GM12891 (cell line): ENCODE measurements around the gene TMEM151A.

Experiments
- PAX5 ChIP-seq: IDR thresholded peaks from 2 replicates; pipeline ENCODE4 v1.6.1; 2011; ENCODE audit warnings: low read length, moderate library complexity, mild to moderate bottlenecking; ENCODE audit not compliant: insufficient read depth, severe bottlenecking
- POLR2A ChIP-seq: IDR thresholded peaks from 2 replicates; pipeline ENCODE4 v1.6.1; 2011; ENCODE audit warnings: low read depth, low read length, control low read depth
- POLR2AphosphoS5 ChIP-seq: IDR thresholded peaks from 2 replicates; pipeline ENCODE4 v1.6.1; 2011; ENCODE audit warnings: low read depth, low read length, control low read depth
- POU2F2 ChIP-seq: IDR thresholded peaks from 2 replicates; pipeline ENCODE4 v1.6.1; 2011; ENCODE audit warnings: low read depth, mild to moderate bottlenecking, control low read depth, low read length, moderate library complexity
- SPI1 ChIP-seq: IDR thresholded peaks from 2 replicates; pipeline ENCODE4 v1.6.1; 2011; ENCODE audit warnings: low read depth, low read length, control low read depth
- TAF1 ChIP-seq: IDR thresholded peaks from 2 replicates; pipeline ENCODE4 v1.6.1; 2011; ENCODE audit warnings: low read depth, low read length, control low read depth

DNA sequence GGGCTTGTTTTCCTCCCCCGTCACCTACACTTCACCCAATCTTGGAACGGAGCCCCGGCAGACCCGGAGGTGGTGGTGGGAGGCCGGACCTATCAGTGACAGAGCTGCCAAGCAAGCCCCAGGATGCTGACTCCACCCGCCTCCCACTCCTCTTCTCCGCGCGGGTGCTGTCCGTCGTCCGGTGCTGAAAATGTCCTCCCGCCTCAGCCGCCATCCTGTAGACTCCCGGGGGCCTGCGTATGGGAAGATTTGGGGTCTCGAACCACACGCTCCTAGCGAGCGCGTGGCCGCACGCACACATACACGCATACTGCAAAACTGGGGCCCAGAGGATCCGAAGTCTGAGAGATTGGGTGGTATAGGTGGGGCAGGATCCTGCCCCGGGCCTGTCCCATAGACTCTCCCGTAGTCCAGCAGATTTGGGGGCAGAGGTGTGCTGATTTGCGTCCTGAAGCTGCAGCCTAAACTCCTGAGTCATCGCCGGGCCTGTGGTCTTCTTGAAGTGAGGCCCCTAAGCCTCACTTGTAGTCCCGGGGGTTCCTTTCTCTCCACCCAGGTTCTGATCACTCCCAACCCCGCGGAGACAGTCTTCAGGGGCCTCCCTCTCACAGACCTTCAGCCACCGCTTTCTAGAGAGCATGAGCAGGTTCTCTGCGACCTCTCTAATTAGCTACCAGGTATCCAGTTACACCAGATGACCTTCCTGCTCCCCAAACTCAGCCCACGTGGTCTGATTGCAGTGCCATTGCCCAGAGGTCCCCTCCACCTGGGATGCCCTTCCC, 2.0 kb upstream of the TMEM151A start:
- no peak for TF ChIP-seq POLR2AphosphoS5
- no peak for TF ChIP-seq POLR2A
- TF ChIP-seq TAF1 = no peak; the same call in 1 of the 2 replicates
- no peak for TF ChIP-seq SPI1
- no peak for TF ChIP-seq PAX5
- 0 out of 2 replicates have a peak, but pooled peaks have one; percentile 32 for TF ChIP-seq POU2F2
